Stomach (tissue), 4 donors: ENCODE data around the gene ANK2.

Experiments
- CTCF ChIP-seq, 7 experiments: fragments of 450-650 bp in 4 of 7; fragments of 200-600 bp in 3 of 7; sonication (generic) in 3 of 7; IDR thresholded peaks; one replicate each; pipeline ENCODE4 v1.5.1; 2016 to 2019; ENCODE audit warnings: antibody characterized with exemption in 7 of 7, control low read depth in 2 of 7, mild to moderate bottlenecking in 1 of 7
- EP300 ChIP-seq: sonication (generic); formaldehyde crosslinking; IDR thresholded peaks from one replicate; pipeline ENCODE4 v1.6.1; 2017; ENCODE audit warnings: antibody characterized with exemption
- POLR2A ChIP-seq, 4 donors: fragments of 450-650 bp; IDR thresholded peaks; one replicate each; pipeline ENCODE4 v1.6.1; 2016; ENCODE audit warnings: antibody characterized with exemption in 4 of 4, control low read depth in 2 of 4, mild to moderate bottlenecking in 1 of 4, moderate library complexity in 1 of 4
- POLR2AphosphoS5 ChIP-seq, 3 donors: sonication (generic); formaldehyde crosslinking; IDR thresholded peaks; one replicate each; pipeline ENCODE4 v1.6.1; 2016; ENCODE audit warnings: antibody characterized with exemption in 3 of 3

GRCh38 chr4:113222471-113222870, 173.0 kb downstream of the ANK2 start:
- TF ChIP-seq CTCF (IDR thresholded peaks at IDR 0.05) = no peak
- no peak for TF ChIP-seq EP300
- TF ChIP-seq POLR2A (IDR thresholded peaks at IDR 0.05) = no peak
- no peak for TF ChIP-seq POLR2AphosphoS5 (IDR thresholded peaks at IDR 0.05)
